GF-D8 (cell line): ENCODE data around the gene TMEFF2.

Experiments used
- DNase-seq: peaks from one replicate; lab custom pipeline; 2025; lab: John Stamatoyannopoulos, UW

The TMEFF2 gene

DNA sequence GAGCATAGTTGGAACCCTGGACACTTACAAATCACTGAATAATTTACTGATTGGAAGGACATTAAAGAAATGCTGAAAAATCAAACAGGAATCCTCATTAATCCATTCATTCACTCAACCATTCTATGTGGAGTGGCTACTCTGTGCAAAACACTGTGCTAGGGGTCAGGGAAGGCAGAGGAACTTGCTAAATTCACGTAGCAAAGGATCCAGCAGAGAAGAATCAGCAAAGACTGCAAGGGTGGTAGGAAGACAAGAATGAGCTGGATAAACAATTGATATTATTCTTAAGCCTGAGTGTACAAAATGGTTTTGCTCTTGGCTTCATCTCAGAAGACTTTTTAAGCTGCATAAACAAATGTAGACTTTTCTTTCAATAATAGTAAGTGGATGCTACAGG, 183.5 kb downstream of the TMEFF2 start:
- DNase-seq, result no peak

DNA sequence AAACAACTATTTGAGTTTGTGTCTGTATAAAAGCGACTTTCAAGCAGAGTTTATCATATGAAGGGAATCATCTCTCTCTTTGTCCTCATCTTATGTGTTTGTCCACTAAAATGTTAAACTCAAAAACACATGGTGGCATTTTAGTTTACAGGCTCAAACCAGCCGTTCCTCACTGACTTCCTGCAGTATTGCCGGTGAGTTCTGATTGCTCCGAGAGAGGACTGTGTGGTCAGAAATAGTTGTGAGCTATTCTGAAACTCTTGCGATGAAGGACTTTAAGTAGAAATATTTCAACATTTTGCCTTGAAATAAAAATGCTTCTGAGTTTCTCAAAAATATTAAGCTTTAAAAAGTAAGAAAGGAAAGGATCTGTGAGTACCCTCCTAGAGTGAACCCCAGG, 184.7 kb downstream of the TMEFF2 start:
- DNase-seq, result no peak

DNA sequence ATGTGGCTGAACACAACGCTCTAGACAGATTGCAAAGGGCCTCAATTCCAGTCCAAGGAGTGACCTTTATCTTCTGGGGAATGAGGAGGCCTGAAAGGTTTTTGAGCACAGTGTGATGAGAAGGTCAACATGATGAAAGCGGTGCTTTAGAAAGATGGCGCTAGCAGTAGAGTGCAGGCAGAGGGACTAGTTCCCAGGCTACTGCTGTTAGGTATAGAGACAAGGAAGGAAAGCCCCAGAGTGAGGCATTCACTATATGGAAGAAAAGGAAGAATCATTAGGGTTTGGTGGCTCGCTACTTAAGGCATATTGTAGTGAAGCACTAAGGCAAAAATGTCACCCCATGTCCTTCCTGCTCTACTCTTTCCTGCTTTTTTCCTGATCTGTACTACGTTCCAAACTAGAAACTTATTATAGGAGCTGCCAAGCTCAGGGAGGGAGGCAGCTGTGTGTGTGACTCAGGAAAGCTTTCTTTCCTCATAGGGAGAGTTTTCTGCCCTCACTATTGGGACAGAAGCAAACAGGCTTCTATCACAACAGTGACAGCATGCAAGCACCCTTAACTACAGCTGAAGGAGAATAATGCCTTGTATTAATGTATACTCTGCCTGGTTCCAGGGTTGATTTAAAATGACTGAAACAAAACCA, 187.0 kb downstream of the TMEFF2 start:
- DNase-seq, result no peak

DNA sequence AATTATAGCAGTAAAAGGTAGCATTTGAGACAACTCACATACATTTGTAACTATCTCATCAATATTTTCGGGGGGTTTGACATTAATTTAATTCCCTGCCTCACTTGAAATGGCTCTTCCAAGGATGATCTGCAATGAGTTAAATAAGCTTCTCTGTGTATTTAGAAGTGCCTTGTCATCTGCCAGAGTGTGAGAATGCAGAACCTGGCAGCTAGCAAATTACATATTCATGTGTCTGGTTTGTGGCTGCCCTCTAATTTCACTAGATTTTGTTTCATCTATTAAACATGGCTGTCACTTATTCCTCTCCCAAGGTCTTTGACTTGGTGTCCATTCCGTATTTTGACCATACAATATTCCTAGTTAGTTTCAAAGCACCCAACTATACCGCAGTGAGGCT, 189.5 kb downstream of the TMEFF2 start:
- DNase-seq, result no peak

DNA sequence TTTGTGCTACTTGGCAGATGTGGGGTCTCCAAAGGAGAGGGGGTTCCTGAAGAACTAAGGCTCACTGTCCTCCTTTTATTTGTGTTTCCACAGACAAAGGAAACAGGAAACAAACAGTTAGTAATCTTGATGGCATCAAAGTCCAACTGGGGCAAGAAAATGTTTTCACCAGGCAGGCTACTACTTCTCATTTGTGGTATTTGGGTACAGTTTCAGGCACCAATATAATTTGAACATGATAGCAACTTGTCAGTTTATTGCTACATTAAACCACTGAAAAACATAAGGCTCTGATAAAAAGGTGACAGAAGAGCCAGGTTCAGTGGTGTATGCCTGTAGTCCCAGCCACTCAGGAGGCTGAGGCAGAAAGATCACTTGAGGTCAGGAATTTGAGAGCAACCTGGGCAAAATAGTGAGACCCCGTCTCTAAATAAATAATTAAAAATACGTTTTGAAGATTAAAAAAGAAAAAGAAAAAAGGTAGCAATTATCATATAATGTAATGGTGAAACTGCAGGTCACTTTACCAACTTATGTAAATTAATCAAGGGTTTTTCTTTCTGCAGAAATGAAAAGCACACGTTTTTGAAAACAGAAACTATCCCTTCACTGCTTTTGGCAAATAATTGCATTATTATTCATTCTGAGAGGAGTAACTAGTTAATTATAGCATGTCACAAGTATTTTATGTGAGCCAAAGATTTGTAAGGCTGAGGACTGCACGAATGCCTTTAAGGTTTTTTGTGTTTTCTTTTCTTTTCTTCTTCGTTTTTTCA, 190.4 kb downstream of the TMEFF2 start:
- DNase-seq, result no peak

DNA sequence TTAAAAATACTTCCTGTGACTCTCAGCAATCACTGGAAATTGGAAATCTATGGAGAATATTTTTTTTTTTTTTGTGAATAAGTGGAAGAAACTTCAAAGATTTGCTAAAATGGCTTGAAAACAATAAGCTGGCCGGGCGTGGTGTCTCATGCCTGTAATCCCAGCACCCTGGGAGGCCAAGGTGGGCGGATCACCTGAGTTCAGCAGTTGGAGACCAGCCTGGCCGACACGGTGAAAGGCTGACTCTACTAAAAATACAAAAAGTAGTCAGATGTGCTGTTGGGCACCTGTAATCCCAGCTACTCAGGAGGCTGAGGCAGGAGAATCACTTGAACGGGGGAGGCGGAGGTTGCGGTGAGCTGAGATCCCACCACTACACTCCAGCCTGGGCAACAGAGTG, 192.3 kb downstream of the TMEFF2 start:
- DNase-seq, result no peak

DNA sequence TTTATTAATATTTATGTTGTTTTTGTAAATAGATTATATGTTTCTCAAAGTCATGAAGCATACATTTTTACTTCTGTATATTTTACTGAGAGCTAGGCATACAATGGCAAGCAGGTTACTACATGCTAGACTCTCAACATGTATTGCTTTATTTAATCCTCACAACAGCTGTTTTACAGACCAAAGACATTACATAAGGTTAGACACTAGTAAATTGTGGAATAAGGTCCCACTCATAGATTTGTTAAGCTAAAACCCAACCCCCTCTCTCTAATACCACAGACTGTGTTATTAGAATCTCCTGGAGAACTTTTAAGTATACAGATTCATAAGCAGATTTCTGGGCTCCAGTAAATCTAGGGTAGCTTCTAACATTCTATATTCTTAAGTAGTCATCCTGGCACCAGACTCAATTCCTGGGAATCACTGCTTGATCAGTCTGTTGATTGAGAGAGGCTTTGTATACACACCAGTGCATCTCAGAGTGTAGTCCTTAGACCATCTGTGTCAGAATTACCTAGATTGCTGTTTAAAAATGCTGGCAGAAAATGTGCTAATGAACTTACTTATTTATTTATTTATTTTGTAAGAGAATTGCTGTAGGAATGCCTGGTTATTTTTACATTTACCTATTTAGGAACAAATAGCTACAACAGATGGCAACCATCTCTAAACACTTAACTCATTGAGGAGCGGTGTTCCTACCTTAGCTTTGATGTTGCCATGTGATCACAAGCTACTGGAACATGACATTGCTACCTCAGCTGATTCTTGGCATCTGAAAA, 194.3 kb downstream of the TMEFF2 start:
- no peak for DNase-seq

DNA sequence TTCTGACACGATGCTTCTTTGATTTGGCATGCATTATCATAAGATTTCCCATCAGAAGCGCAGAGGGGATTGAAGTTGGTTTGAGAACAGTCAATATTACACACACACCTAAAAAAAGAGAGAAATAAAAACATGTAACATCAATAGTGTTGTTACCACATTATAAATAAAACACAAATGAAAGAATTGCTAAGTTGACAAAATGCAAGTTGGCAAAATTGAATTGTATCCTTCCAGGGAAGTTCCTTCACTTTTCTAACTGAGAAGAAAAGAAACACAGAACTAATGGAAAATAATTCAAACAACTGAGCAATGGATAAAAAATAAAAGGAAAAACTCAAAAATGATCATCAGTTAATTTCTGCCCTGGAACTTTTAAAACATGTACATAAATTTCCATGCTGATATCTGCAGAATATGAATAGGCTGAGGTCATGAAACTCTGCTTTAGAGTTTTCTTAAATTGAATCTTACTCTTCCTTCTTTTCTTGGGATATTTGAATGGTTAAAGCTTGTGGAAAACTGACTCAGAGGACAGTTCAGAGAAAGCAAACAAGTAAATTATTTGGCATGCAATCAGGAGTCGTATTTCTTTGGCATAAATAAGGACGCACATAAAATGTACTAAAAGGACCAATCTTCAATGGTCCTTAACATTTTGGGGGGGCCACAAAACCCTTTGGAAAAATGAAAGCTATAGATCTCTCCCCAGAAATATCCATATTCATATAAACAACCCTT, 195.5 kb downstream of the TMEFF2 start:
- no peak for DNase-seq

DNA sequence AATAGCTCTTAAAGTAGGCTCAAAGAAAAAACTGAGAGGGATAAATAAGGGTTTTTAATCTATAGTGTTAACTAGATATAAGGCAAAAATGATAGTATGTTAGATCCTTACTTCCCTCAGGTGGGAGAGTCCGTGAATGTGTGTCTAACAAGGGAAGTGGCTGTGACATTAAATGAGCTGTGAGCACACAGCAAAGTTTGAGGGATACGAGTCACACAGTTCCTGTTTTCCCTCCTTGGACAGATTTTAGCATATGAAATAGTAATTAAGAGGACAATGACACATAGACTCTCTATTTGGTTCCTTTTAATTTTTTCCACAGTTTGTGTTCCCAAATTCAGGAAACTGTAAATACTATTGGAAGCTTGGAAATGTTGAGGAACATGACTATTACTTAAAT, 199.4 kb downstream of the TMEFF2 start:
- DNase-seq, result no peak

DNA sequence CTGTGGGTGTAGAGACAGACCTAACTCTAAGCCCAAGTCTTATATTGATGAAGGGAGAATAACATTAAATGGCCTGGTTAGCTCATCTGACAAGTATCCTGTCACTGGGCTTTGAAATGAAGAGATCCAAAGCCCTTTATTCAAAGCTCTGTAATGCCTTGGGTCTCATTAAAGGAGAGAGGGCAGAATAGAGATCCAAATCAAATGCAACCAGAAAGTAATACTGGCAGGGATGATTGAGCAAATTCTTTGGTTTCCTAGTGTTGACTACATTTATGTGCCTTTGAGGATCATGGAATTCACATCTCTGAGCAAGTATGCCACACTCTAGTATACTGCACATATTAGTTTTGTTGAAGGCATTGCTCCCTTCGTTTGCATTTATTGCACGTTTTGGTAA, 200.0 kb downstream of the TMEFF2 start:
- DNase-seq, result no peak

DNA sequence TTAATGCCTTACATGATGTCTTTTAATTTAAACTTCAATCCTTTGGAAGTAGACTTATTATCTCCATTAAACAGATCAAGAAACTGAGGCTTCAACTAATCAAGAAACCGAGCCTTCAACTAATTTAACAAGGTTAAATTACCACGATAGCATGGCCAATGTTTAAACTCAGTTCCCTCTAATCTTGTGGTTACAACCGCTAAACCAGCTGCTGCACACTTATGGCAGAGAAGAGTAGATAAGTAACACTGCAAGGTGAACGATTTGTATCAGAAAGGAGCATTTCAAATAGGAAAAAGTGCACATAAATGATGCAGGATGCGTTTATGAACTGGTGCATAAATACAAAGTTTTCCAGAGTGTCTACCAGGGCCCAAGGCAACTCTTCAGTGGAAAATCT, 203.3 kb downstream of the TMEFF2 start:
- no peak for DNase-seq

DNA sequence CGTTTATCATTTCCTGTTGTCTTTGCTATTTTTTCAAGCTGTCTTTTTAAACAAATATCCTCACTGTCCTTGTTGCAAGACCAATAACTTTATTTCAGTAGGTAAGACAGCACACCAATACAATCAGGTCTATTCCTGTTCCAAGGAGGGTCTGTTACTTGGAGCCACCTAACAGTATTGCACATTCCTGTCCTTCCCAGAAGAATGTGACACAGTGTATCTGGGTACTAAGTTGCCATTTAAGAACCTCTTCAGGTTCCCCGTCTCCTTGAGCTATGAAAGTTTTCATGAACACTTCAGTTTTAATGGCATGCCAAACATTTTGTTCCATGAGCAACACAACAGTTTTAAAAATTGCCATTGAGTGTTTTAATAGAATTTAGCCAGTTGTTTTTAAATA, 209.0 kb downstream of the TMEFF2 start:
- DNase-seq, result no peak

DNA sequence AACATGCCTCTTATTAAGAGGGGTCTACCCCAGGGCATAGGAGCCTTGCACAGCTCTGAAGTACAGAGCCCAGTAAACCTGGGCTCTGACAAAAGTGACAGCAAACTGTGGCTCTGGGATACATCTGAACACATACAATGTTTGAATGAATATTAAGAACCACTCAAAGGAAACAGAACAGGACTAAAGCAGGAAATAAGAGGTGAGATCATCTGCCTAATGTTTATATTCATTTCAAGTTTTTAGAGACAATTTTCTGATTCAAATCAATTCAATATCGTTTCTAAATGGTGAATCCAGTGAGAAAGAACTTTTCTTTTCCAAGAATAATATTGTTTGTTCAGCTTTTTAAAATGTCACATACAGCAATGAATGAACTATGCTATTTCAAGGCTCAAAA, 211.1 kb downstream of the TMEFF2 start:
- no peak for DNase-seq

DNA sequence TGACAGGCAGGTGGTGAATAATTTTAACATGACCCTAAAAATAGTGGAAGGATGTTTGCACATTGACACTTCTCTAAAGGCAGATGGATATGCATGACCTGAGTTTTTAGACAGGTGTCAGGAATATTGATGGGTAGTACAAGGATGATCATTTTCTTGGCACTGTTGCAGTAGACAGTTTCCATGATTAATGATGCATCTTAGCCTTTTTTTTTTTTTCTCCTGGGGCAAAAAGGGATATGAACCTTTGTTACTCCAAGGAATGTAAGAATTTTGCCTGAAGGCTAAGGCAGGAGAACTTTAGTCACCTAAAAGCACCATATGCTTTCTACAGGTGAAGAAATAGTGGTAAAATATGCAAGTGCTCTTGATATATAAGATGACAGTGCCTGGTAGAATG, 211.5 kb downstream of the TMEFF2 start:
- DNase-seq, result no peak

DNA sequence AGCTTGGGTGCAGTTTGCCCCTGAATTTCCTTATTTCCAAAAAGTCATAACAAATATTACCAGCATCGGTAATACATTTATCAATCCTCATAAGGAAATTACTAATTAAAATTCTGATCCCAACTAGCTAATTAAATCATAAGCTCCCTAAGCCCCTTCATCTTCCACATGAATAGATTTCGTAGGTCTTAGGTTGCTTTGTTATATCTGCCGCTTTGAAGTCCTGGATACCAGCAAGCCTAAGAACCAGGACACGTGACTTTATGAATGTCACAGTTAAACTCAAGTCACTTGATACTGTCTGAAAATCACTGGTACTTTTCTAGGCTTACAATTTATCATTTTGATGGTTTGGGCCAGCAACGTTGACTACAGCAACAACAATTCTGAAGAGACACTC, 213.0 kb downstream of the TMEFF2 start:
- DNase-seq, result no peak

DNA sequence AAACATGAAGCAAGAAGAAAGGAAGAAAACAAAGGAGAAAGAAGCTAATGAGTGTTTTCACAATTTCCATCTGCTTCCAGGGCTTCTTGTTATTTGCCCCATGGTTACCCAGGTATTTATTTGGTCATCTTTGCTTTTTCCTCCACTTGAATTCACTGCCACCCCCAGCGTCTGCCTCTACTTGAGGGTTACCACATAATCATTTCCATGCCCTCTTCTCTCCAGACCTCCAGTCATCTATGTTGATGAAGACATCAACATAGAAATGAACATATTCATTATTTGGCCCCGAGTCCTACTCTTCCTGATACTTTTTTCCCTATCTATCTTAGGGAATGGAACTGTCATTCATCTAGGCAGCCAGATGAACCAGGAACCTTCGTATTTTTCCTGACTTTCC, 214.2 kb downstream of the TMEFF2 start:
- no peak for DNase-seq

DNA sequence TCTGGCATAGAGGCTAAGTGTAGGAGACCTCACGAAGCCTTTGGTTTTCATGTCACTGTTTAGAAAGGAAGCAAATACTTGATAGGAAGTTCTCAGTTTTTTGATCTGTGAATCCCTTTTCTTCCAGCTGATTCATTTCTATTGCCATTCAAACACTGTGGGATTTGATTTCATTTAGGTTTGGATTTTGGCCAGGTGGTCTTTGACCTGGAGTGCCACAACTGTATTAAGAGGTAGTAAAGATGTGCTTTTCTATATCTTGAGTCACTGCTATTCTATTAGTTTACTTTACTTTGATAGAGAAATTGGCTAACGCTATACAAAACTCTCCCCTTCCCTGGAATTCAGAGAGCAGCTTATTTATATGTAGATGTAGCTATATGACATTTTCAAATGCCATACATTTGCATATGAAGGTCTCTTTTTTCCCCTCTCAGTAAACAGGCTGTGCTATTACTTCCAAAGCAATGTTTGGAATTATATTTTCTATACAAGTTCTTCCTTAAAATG, 215.5 kb downstream of the TMEFF2 start:
- DNase-seq, result no peak

DNA sequence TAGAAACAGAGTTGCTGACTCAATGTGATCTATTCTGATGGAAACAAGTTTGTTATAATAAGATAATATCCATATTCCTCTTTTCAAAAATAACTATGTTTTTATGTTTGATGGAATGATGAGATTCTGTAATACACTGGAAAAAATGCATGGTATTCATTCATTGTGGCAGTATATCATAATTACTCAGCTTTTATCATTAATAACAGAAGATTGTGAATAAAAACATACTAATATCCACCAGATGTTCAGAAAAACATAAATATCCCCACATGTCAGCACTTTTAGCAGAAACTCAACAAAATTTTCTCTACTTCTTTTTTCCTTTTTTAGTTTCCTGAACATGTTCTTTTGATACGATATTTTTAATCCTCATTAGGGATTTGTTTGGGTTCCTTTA, 217.0 kb downstream of the TMEFF2 start:
- no peak for DNase-seq

DNA sequence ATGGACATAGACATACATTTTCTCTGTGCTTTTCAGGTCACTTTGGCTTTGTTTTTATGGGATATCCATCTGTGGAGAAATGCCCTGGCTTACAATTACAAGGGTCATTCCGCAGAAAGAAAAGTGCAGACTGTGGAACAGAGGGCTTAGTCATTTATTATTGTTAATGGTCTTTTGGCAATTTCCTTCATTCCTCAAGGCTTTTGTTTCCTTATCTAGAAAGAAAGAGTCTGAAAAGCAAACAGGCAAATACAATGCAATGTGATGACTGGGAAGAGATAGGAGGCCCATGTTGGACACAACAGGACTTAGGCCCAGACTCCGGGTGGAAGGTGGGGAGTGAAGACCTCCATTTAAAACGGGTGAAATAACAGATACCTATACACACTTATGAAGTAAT, 218.3 kb downstream of the TMEFF2 start:
- no peak for DNase-seq

DNA sequence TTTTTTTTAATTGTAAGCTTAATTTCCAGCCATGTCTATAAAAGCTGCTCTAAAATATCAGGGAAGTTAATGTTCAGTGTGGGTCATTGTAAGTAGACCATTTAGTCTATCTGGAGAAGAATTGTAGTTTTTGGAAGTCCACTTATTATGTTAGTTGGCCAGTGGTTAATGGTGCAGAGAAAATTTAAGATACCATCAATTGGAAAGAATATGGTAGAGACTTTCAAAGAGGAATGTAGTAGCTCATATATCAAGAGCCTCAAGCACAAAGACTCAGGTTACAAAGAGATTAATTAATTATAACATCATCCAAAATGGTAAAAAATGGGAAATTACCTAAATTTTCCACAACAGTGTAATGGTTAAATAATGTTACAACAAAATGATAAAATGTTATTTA, 220.1 kb downstream of the TMEFF2 start:
- no peak for DNase-seq

DNA sequence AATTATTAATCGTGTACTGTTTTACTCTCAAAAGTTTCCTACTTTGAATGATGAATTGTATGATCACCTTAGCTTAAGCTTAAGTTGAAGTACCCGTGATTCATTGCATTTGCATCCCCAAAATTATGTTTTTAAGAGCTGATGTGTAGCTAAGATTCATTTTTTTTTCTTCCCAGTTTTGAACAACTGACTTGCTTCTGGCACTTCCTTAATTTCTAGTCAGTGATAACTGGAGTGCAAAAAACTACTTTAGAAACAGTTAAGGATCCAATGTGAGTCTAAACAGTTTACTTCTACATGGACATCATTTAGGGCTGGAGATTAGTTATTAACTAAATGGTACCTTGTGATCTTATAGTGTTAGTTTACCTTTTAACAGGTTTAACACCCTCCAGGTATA, 223.9 kb downstream of the TMEFF2 start:
- no peak for DNase-seq

DNA sequence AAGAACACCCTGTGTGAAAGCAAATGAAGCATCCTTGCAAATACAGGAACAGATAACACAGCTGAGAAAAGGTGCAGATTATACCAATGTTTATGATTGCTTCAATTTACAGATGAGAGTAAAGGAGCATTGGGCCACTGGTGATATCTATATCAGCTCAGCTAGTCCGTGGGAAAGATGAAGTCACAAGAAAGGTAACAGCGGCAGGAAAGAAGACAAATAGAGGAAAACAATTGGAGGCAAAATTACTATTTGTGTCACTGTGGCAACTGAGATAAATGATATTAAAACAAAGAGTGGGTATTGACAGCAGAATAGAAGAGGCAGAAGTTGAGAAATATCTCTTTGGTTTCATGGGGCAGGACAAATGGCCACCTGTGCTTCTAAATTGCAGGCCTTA, 226.6 kb downstream of the TMEFF2 start:
- DNase-seq, result no peak
